Fibroblast of gingiva (primary cell): ENCODE results near the gene FAM240A.

ENCODE experiments used
- DNase-seq: peaks from one replicate; pipeline ENCODE4 v3.0.0-alpha.2; 2011; ENCODE audit warnings: low read depth

Gene FAM240A

GRCh38 chr3:46626039-46626438 is 13.7 kb downstream of the FAM240A start:
- DNase-seq, result no peak

DNA sequence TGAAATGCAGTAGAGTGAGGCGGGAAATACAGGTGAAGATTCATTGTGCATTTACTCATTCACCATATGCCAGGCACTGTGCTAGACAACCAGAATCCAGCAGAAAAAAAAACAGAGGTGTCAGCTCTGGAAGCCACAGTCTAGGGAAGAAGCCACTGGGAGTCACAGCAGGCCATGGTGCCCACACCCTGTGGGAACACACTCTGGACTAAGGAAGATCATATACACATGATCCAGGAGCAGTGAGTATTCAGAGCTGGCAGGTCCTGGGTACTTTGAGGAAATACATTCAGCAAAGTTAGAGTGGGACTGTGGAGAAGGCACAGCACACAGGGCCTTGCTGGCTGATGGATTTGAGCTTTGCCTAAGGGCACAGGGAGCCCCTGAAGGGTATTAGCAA is 14.8 kb downstream of the FAM240A start:
- no peak for DNase-seq

GRCh38 chr3:46628901-46629369 is 16.6 kb downstream of the FAM240A start:
- DNase-seq, result peak; percentile 80

GRCh38 chr3:46629551-46630517 is 17.5 kb downstream of the FAM240A start:
- peak; percentile 78 for DNase-seq

DNA sequence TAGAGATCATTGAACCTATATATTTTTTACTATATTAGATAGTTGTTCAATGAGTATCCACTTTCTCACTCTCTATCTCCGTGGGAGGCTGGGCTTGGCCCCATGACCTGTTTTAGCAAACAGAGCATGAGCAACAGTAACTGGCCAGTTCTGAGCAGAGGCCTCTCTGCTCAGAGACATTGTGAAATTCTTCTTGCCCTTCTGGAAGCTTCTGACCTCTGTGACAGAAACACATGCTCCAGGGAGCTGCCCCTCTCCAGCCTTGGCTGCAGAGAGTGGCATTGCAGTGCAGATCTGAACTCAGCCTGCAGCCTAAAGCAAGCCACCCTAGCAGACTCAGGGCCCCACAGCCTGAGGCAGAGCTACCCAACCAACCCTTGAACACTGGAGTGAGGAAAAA is 20.5 kb downstream of the FAM240A start:
- DNase-seq, result peak; percentile 70

DNA sequence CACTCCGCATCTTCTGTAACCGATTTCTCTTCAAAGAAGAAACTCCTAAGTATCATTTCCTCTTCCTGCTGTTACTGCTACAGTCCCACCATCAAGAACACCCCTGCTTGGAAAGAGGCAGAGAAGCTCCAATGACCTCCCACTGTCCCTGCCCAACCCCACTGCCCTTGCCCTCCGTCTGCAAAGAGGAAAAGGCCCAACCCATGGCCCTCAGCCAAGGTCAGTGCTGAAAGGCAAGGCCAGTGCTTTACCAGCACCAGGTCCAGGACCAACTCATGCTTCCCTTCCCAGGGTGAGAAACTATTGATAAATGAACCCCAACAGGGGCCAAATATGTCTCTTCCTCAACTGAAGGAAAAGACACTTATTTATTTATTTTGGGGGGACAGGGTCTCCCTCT is 22.5 kb downstream of the FAM240A start:
- DNase-seq, result no peak

DNA sequence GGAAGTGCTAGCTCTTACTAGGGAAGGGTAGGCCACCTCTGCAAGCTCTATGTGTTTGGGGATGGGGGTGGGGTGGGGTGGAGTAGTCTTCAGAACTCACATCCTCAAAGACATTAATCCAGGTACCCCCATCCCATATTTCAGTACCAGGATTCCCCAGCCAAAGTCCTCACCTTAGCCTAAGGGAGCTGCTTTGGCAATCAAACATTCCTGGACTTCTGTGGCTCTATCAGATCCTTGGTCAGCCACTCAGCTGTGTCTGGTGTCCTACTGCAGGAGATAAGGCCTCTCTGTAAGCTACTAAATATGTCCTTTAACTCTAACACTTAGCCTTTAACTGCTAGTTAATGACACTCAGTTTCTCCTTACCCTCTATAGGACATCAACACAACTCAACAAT is 26.9 kb downstream of the FAM240A start:
- DNase-seq, result no peak

DNA sequence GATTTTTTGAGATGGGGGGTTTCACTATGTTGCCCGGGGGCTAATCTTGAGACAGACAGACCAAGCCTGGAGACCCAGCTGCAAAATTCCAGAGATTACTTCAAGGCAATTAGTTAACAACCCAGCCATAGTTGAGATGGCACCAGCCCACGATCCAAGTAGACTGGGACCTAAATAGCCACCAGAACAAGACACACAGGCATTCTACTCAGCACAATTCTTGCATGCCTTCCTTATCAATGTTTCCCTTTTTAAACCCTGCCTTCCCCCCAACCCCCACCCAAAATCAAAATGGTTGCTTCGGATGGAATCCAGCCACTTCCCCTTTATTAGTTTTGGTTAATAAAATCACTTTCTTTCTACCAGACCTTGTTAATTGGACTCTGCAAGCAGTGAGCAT is 28.6 kb downstream of the FAM240A start:
- no peak for DNase-seq

GRCh38 chr3:46642971-46643370 is 30.6 kb downstream of the FAM240A start:
- no peak for DNase-seq

- no peak for DNase-seq
These were observed 31.4 kb downstream of the FAM240A start for GRCh38 chr3:46643701-46644100.

GRCh38 chr3:46646700-46647099 is 34.4 kb downstream of the FAM240A start:
- DNase-seq, result peak; percentile 35

GRCh38 chr3:46648096-46648495 is 35.8 kb downstream of the FAM240A start:
- no peak for DNase-seq

DNA sequence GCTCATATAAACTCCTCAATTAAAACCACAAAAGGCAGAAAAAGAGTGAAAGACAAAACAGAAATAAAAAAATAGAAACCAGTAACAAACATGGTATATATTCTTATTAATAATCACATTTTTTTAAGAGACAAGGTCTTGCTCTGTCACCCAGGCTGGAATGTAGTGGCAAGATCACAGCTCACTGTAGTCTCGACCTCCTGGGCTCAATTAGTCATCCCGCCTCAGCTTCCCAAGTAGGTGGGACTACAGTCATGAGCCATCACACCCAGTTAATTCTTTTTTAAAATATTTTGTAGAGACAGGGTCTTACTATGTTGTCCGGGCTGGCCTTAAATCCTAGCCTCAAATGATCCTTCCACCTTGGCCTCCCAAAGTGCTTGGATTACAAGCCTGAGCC is 37.1 kb downstream of the FAM240A start:
- DNase-seq, result no peak

GRCh38 chr3:46651084-46651483 is 38.8 kb downstream of the FAM240A start:
- no peak for DNase-seq

DNA sequence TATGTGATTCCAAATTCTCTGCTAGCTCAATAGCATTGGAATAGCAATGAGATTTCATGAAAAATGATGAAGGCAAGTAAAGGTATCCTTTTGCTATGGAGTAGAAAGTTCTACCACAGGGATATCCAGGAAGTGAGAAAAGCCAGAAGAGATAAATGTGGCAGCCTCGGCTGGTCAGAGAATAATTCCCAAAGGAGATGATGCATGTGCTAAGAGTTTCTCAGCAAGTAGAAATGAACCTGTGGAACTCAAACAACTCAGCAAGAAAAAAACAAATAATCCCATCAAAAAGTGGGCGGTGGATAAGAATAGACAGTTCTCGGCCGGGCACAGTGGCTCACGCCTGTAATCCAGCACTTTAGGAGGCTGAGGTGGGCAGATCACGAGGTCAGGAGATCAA is 42.9 kb downstream of the FAM240A start:
- DNase-seq, result no peak

- DNase-seq, result peak; percentile 77
These were observed 44.6 kb downstream of the FAM240A start for GRCh38 chr3:46656778-46657556.

DNA sequence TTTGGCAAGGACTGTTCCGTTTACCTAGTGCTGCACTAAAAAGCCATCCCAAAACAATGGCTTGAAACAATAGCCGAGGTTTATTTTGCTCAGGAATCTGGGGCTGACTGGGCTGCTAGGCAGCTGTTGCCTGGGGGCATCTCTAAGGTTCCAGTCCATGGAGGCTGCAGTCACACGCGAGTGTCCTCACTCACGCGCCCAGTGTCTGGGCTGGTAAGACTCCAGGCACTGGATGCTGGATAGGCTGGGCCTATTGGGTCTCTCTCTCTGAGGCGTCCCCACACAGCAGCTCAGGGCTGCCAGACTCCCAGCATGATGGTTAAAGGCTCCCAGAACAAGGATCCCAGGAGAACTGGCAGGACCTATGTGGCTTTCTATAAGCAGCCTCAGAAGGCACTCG is 47.0 kb downstream of the FAM240A start:
- DNase-seq, result no peak

DNA sequence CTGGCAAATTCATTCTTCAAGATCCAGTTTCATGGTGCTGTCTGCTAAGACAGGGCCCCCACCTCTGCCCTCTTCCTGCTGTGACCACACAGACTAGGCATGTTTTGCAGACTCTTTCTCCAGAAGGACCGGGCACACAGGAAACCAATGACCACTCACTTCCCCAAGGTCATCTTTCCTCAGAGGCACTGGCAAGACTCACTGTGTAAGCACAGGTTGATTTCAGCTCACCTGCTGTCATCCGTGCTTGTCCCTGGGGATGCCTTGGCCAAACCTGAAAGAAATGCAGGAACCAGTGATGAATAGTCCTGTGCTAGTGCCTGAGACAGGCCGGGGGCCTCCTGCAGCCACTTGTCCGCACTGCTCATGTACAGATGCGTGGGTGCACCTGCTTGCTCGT is 47.7 kb downstream of the FAM240A start:
- DNase-seq, result peak; percentile 19

DNA sequence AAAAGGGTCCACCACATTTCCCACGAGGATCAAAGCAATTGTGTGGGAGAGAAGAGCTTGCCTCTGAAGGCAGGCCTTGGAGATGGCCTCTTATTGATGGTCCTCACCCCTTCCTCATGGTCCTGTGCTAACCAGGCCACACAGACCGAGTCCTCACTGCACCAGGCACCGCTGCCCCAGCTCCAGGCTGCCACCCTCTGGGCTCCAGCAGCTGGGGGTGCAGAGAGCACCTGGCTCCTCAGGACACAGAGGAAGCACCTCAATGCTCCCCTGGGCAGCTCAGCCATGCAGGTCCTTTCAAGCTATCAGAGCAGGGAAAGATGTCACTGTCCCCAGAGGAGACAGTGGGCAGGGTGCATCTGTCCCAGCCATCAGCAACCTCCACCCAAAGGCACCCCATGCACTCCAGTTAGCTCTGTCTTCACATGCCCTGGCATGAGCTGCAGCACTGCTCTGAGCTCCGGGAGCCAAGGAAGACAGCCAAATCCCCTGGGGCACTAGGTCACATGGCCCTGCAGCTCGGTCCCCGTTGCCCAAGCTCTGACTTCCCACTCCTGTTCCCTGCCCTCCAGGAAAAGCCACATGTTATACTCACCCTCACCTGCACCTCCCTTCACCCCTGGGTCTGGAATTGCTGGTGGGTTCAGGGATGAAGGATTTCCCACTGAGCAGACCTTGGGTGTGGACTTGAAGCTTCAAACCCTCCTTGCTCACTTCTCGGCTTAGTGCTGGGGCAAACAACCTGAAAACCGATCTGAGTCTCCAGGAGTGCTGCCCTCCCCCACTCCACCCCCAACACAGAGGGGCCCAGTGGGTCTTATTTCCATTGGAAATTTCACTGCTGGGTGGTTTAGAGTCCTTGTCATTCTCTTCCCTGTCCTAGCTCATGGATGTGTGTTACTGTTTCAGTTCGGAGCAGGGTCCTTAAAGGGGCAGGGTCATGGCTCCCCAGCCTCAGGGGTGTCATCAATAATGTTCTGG is 48.5 kb downstream of the FAM240A start:
- DNase-seq, result no peak

DNA sequence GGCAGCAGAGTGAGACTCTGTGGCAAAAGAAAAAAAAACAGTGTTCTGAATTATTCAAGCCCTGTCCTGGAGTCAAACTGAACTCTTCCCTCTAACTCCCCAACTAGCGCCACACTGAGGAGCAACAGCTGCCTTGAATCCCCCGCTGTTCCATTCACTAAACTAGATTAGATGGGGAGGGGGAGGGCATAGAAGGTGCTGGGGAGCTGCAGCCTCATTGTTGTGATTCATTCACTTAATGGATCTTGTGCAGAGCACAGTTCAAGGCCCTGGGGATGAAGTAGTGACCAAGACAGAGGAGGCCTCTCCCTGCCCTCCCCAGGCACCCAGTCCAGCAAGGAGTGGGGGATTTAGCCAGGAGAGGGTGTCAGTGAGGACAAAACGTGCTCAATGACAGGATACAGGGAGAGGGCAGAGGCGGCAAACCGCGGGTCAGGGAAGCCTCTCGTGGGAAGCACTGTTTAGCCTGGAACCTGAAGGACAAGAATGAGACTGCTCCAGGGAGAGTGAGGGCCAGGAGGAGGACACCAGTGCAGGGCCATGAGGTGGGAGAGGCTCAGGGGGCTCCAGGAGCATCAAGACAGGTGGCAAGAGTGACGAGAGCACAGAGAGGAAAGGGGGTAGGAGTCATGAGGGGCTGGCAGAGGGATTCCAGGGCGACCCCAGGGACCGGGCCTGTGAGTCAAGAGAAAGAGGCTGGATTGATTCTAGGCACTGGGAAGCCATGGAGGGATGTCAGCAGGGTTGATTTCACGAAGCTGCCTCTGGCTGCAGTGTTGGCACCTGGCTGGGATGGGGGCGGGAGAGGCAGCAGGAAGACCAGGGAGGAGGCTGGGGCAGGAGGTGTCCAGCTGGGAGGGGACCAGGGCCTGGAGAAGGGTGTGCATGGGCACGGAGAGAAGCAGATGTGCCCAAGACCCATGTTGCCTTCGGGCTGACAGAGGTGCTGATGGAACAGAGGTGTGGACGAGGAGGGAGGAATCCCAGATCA is 49.7 kb downstream of the FAM240A start:
- no peak for DNase-seq
